ENCODE data around the gene SEC14L3.

DNA sequence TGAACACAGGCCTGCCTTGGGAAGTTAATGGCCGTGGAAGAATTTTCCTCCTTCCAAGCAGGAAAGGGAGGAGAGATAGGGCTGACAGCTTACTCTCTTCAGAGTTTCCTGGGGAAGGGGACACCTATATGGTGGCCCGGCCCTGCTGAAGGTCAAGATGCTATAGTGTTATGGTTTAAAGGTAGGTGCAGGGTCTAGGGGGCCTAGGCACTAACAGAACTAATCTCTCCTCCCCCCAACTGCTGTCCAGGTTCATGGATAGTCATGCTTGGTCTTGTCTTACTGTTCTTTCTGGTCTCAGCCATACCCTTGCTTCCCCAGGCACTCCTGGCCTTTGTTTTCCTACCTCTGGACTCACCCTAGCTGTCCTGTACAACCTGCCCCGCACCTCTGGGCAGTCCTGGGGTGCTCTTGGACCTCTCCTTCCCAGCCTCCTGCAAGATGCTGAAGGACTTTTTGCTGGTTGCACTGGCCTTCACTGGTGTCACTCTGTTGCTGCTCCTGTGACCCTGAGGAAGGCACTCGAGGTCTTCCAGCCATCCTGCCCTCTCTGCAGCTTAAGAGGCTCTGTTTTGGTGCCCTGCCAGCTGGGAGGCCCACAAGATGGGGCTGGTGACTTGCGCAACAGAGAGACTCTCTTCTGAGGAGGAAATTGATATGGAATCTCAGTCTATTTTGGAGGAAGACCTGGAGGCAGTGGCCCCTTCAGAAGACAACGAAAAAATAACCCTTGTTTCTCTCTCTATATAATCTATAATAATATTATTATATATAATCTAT lies 17.9 kb downstream of the SEC14L3 start:
- TF ChIP-seq, protein P1, sequence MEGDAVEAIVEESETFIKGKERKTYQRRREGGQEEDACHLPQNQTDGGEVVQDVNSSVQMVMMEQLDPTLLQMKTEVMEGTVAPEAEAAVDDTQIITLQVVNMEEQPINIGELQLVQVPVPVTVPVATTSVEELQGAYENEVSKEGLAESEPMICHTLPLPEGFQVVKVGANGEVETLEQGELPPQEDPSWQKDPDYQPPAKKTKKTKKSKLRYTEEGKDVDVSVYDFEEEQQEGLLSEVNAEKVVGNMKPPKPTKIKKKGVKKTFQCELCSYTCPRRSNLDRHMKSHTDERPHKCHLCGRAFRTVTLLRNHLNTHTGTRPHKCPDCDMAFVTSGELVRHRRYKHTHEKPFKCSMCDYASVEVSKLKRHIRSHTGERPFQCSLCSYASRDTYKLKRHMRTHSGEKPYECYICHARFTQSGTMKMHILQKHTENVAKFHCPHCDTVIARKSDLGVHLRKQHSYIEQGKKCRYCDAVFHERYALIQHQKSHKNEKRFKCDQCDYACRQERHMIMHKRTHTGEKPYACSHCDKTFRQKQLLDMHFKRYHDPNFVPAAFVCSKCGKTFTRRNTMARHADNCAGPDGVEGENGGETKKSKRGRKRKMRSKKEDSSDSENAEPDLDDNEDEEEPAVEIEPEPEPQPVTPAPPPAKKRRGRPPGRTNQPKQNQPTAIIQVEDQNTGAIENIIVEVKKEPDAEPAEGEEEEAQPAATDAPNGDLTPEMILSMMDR (IDR thresholded peaks at IDR 0.05): no peak
- TF ChIP-seq POLR2AphosphoS5 (IDR thresholded peaks at IDR 0.05; ENCODE audit: low read depth, low read length) (no peak), SIN3A (IDR thresholded peaks at IDR 0.05; ENCODE audit: borderline replicate concordance, insufficient read depth, low read depth, low read length) (no peak)
- TF ChIP-seq, protein P2, sequence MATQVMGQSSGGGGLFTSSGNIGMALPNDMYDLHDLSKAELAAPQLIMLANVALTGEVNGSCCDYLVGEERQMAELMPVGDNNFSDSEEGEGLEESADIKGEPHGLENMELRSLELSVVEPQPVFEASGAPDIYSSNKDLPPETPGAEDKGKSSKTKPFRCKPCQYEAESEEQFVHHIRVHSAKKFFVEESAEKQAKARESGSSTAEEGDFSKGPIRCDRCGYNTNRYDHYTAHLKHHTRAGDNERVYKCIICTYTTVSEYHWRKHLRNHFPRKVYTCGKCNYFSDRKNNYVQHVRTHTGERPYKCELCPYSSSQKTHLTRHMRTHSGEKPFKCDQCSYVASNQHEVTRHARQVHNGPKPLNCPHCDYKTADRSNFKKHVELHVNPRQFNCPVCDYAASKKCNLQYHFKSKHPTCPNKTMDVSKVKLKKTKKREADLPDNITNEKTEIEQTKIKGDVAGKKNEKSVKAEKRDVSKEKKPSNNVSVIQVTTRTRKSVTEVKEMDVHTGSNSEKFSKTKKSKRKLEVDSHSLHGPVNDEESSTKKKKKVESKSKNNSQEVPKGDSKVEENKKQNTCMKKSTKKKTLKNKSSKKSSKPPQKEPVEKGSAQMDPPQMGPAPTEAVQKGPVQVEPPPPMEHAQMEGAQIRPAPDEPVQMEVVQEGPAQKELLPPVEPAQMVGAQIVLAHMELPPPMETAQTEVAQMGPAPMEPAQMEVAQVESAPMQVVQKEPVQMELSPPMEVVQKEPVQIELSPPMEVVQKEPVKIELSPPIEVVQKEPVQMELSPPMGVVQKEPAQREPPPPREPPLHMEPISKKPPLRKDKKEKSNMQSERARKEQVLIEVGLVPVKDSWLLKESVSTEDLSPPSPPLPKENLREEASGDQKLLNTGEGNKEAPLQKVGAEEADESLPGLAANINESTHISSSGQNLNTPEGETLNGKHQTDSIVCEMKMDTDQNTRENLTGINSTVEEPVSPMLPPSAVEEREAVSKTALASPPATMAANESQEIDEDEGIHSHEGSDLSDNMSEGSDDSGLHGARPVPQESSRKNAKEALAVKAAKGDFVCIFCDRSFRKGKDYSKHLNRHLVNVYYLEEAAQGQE (IDR thresholded peaks at IDR 0.05; ENCODE audit: insufficient read depth in 1 of 2, low read depth in 2 of 2, low read length in 1 of 2): no peak
